SK-N-SH treated with all-trans-retinoic acid at 6 μM for 48 hours (cell line): ENCODE data around the gene DTNB.

Source experiments
- CSDC2 ChIP-seq: fragments of 250-450 bp; sonication (Bioruptor Pico); IDR thresholded peaks from 2 replicates; pipeline ENCODE4 v1.5.0; 2020; ENCODE audit warnings: mild to moderate bottlenecking, moderate library complexity
- CSRNP3 ChIP-seq: fragments of 250-450 bp; sonication (Bioruptor Pico); IDR thresholded peaks from 2 replicates; pipeline ENCODE4 v1.5.1; 2021; ENCODE audit warnings: mild to moderate bottlenecking, moderate library complexity
- ESRRG ChIP-seq: fragments of 250-450 bp; sonication (Bioruptor Pico); IDR thresholded peaks from 2 replicates; pipeline ENCODE4 v1.6.1; 2021; ENCODE audit warnings: mild to moderate bottlenecking
- GLIS3 ChIP-seq: fragments of 250-450 bp; sonication (Bioruptor Pico); IDR thresholded peaks from 2 replicates; pipeline ENCODE4 v1.5.0; 2020; ENCODE audit warnings: mild to moderate bottlenecking, moderate library complexity
- RARB ChIP-seq: fragments of 250-450 bp; sonication (Bioruptor Pico); IDR thresholded peaks from 2 replicates; pipeline ENCODE4 v1.8.0; 2021; ENCODE audit warnings: mild to moderate bottlenecking, moderate library complexity
- TF ChIP-seq, protein P1 (sequence below): fragments of 250-450 bp; sonication (Bioruptor Pico); IDR thresholded peaks from 2 replicates; pipeline ENCODE4 v1.5.1; 2020; ENCODE audit warnings: low read depth, mild to moderate bottlenecking, moderate library complexity
- TF ChIP-seq, protein P2 (sequence below): fragments of 250-450 bp; sonication (Bioruptor Pico); IDR thresholded peaks from 2 replicates; pipeline ENCODE4 v1.8.0; 2020; ENCODE audit warnings: mild to moderate bottlenecking, moderate library complexity, borderline replicate concordance

DNA sequence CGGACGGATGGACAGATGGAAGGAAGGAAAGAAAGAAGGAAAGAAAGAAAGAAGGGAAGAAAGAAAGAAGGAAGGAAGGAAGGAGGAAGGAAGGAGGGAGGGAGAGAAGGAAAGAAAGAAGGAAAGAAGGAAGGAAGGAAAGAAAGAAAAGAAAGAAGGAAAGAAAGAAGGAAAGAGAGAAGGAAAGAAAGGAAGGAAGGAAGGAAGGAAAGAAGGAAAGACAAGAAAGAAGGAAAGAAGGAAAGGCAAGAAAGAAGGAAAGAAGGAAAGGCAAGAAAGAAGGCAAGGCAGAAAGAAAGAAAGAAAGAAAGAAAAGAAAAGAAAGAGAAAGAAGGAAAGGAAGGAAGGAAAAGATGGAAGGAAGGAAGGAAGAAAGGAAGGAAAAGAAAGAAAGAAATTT is 169.1 kb downstream of the DTNB start:
- TF ChIP-seq CSDC2 (CRISPR knock-in tag), result no peak
- no peak for TF ChIP-seq CSRNP3 (CRISPR knock-in tag)
- no peak for TF ChIP-seq RARB (CRISPR knock-in tag)
- TF ChIP-seq, protein P1, sequence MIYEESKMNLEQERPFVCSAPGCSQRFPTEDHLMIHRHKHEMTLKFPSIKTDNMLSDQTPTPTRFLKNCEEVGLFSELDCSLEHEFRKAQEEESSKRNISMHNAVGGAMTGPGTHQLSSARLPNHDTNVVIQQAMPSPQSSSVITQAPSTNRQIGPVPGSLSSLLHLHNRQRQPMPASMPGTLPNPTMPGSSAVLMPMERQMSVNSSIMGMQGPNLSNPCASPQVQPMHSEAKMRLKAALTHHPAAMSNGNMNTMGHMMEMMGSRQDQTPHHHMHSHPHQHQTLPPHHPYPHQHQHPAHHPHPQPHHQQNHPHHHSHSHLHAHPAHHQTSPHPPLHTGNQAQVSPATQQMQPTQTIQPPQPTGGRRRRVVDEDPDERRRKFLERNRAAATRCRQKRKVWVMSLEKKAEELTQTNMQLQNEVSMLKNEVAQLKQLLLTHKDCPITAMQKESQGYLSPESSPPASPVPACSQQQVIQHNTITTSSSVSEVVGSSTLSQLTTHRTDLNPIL (CRISPR knock-in tag), result no peak
- TF ChIP-seq GLIS3 (CRISPR knock-in tag), result no peak
- TF ChIP-seq, protein P2, sequence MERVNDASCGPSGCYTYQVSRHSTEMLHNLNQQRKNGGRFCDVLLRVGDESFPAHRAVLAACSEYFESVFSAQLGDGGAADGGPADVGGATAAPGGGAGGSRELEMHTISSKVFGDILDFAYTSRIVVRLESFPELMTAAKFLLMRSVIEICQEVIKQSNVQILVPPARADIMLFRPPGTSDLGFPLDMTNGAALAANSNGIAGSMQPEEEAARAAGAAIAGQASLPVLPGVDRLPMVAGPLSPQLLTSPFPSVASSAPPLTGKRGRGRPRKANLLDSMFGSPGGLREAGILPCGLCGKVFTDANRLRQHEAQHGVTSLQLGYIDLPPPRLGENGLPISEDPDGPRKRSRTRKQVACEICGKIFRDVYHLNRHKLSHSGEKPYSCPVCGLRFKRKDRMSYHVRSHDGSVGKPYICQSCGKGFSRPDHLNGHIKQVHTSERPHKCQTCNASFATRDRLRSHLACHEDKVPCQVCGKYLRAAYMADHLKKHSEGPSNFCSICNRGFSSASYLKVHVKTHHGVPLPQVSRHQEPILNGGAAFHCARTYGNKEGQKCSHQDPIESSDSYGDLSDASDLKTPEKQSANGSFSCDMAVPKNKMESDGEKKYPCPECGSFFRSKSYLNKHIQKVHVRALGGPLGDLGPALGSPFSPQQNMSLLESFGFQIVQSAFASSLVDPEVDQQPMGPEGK (CRISPR knock-in tag), result no peak
- no peak for TF ChIP-seq ESRRG (CRISPR knock-in tag)
